Measurements from ENCODE around the gene NCOA1. TPM values are rescaled to one million over a fixed set of nuclear protein-coding genes. Genes with fewer than 3 reads are reported as not detected.

Gene NCOA1
- total and polyA plus RNA-seq, 2 of the 4 experiments (the other 2 are of a cell fraction), result 6.7 to 11.3 TPM

DNA sequence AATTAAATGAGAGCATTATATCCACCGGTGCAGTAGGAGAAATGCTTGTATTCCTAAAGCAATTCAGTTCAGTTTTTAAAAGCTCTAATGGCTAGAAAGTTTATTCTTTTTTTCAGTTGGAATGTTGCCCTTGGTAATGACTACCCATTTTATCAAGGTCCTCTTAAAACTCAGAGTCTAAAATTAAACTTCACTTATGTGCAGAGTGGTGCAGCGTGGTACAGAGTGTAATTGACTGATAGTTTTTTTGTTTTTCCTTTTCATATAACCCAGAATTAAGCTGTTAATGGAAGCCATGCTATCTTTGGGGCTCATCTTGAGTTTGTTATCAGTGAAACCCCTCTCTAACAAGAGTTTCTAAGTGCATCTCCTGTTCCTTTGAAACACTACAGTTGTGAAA lies 21.4 kb downstream of the NCOA1 start:
- TF ChIP-seq CEBPB (IDR thresholded peaks at IDR 0.05; ENCODE audit: low read depth, low read length), result no peak
- TF ChIP-seq NFE2L2 (IDR thresholded peaks at IDR 0.05; ENCODE audit: low read depth, low read length), result peak; percentile 10; the same call in 1 of the 2 replicates
- Histone ChIP-seq H3K4me2 (ENCODE audit: low read depth, low read length) (no peak overlapping the region; the same call in 1 of the 2 replicates), H2BK120ac (ENCODE audit: low read depth, low read length) (no peak overlapping the region), H4K8ac (ENCODE audit: low read depth in 2 of 2, low read length in 2 of 2) (no peak overlapping the region), H2BK5ac (ENCODE audit: low read depth, low read length, poor library complexity, severe bottlenecking) (no peak overlapping the region), H3K4me3 (ENCODE audit: insufficient read depth, low read depth, low read length) (no peak overlapping the region), H4K91ac (ENCODE audit: insufficient read depth, low read depth, low read length) (no peak overlapping the region), H4K20me1 (ENCODE audit: insufficient read depth, low read length) (peaks cover 7% of the 10 kb centered on the region; the same call in 1 of the 2 replicates), H3K9me1 (ENCODE audit: insufficient read depth, low read length) (no peaks in the 10 kb centered on the region), H3K4ac (ENCODE audit: low read depth, low read length) (no peak overlapping the region), H3K56ac (ENCODE audit: extremely low read depth, insufficient read depth, low read length) (no peak overlapping the region), H2BK20ac (ENCODE audit: low read depth, low read length) (no peak overlapping the region), H3K36me3 (ENCODE audit: control insufficient read depth, insufficient read depth, low read length) (no peaks in the 10 kb centered on the region), H2AK9ac (replicated peaks; ENCODE audit: low read depth, low read length, poor library complexity) (no peak overlapping the region), H3K27me3 (ENCODE audit: control insufficient read depth, insufficient read depth, low read length) (no peaks in the 10 kb centered on the region), H3K14ac (replicated peaks; ENCODE audit: low read depth, low read length) (no peak overlapping the region), H3K27ac (ENCODE audit: insufficient read depth, low read length) (no peak overlapping the region), H3K23ac (ENCODE audit: low read depth, low read length) (no peak overlapping the region), H3K9ac (ENCODE audit: low read depth, low read length) (no peak overlapping the region), H3K4me1 (ENCODE audit: control insufficient read depth, insufficient read depth, low read length) (peaks cover 6% of the 10 kb centered on the region), H3K79me1 (ENCODE audit: low read depth in 1 of 2, low read length in 2 of 2) (peaks cover 11 to 20% of the 10 kb centered on the region in 2 experiments; a peak in 3 of 4 replicates), H2AFZ (replicated peaks; ENCODE audit: low read length, poor library complexity) (no peak overlapping the region), H3K18ac (ENCODE audit: low read depth, low read length) (no peak overlapping the region), H3K9me3 (ENCODE audit: control insufficient read depth, insufficient read depth, low read length) (no peaks in the 10 kb centered on the region), H2AK5ac (ENCODE audit: low read depth, low read length) (no peak overlapping the region), H2BK15ac (ENCODE audit: low read depth, low read length) (no peak overlapping the region), H4K5ac (ENCODE audit: low read depth, low read length) (no peak overlapping the region)
- WGBS, 2 experiments (ENCODE audit: extremely low coverage in 2 of 2, insufficient read length in 1 of 2), result no CpG with 5 or more reads among the region's 2 CpGs
- intact Hi-C loops (cut with micrococcal nuclease), result no loop called here
- peak; percentile 28 for DNase-seq
- in situ Hi-C loops (cut with MboI; ENCODE audit: low sequenced_read_pairs), result no loop called here
- CTCF ChIA-PET, result no interaction called here
- dilution Hi-C loops (cut with HindIII; ENCODE audit: low sequenced_read_pairs, unreplicated experiment), result no loop called here
- no TSS peak for BruUV-seq (replicated peaks)
- ATAC-seq (ENCODE audit: low read depth), result peak; percentile 53; the same call in 1 of the 2 replicates
- POLR2A ChIA-PET (ENCODE audit: unreplicated experiment), result no interaction called here

Measured in IMR-90 (cell line).